ENCODE data around the gene RPL26.

DNA sequence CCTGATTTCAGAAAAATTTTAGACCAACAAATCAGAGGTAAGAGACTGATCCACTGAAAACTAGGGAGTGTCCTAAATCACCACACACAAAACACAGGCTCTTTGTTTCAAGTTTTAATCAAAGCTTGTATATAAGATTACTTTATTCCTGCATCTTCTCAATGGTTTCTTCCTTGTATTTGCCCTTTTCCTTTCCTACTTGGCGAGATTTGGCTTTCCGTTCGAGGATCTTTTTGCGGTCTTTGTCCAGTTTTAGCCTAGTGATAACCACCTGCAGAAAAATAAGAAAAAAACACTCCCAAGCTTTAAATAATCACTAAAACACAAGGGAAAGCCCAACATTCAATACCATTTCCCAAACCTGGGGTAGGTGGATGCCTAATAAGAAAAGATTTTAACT is 5.6 kb downstream of the RPL26 start:
- TF ChIP-seq, protein P1, sequence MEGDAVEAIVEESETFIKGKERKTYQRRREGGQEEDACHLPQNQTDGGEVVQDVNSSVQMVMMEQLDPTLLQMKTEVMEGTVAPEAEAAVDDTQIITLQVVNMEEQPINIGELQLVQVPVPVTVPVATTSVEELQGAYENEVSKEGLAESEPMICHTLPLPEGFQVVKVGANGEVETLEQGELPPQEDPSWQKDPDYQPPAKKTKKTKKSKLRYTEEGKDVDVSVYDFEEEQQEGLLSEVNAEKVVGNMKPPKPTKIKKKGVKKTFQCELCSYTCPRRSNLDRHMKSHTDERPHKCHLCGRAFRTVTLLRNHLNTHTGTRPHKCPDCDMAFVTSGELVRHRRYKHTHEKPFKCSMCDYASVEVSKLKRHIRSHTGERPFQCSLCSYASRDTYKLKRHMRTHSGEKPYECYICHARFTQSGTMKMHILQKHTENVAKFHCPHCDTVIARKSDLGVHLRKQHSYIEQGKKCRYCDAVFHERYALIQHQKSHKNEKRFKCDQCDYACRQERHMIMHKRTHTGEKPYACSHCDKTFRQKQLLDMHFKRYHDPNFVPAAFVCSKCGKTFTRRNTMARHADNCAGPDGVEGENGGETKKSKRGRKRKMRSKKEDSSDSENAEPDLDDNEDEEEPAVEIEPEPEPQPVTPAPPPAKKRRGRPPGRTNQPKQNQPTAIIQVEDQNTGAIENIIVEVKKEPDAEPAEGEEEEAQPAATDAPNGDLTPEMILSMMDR (IDR thresholded peaks at IDR 0.05): no peak
- no peak for TF ChIP-seq POLR2A (IDR thresholded peaks at IDR 0.05)

Data from thyroid gland (tissue), 4 donors.